HG03025 (cell line): Measurements from ENCODE around the gene VPS35.

Experiments used
- ATAC-seq: cut with Tn5 transposase; IDR thresholded peaks from one replicate; pipeline ENCODE4 v1.9.1; 2021; ENCODE audit warnings: mild to moderate bottlenecking, moderate library complexity; ENCODE audit not compliant: unreplicated experiment, low FRiP score

The VPS35 gene

GRCh38 chr16:46621006-46621933 is 67.7 kb downstream of the VPS35 start, which contains the start of gene SHCBP1:
TSS of gene SHCBP1 (minus strand) at chr16:46621379. CDS start at chr16:46621359, 20 bp downstream.
- ATAC-seq: peak; percentile 72

GRCh38 chr16:46620266-46621005 is 68.5 kb downstream of the VPS35 start:
- ATAC-seq: peak; percentile 23

- no peak for ATAC-seq
These were observed 70.5 kb downstream of the VPS35 start for GRCh38 chr16:46618516-46618915.

- no peak for ATAC-seq
These were observed 75.0 kb downstream of the VPS35 start for GRCh38 chr16:46614006-46614405.

GRCh38 chr16:46613352-46613751 is 75.6 kb downstream of the VPS35 start:
- ATAC-seq: no peak

- peak; percentile 74 for ATAC-seq
These were observed 76.9 kb downstream of the VPS35 start for GRCh38 chr16:46612121-46612520.

GRCh38 chr16:46607529-46607928 is 81.4 kb downstream of the VPS35 start:
- no peak for ATAC-seq

GRCh38 chr16:46606231-46606630 is 82.7 kb downstream of the VPS35 start:
- no peak for ATAC-seq
